ENCODE data around the gene SS18L1.

Gene SS18L1

DNA sequence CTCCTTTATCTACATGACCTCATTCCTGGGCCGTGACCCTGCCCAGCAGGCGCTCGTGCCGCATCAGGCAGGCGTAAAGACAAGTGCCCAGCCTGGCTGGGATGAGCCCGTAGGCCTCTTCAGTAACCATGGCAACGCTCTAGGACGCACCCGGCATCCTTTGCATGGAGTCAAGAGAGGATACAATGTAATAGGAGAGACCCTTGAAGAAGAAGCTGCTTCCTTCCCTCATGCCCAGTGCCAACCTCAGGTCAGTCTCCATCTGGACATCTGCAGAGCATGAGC lies 26.3 kb upstream of the SS18L1 start:
- DNase-seq (ENCODE audit: low read depth), result no peak
- TF ChIP-seq, protein P1, sequence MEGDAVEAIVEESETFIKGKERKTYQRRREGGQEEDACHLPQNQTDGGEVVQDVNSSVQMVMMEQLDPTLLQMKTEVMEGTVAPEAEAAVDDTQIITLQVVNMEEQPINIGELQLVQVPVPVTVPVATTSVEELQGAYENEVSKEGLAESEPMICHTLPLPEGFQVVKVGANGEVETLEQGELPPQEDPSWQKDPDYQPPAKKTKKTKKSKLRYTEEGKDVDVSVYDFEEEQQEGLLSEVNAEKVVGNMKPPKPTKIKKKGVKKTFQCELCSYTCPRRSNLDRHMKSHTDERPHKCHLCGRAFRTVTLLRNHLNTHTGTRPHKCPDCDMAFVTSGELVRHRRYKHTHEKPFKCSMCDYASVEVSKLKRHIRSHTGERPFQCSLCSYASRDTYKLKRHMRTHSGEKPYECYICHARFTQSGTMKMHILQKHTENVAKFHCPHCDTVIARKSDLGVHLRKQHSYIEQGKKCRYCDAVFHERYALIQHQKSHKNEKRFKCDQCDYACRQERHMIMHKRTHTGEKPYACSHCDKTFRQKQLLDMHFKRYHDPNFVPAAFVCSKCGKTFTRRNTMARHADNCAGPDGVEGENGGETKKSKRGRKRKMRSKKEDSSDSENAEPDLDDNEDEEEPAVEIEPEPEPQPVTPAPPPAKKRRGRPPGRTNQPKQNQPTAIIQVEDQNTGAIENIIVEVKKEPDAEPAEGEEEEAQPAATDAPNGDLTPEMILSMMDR (conservative IDR thresholded peaks at IDR 0.05; ENCODE audit: low read length), result no peak
- no peak overlapping the region for H3K4me3 ChIP-seq (ENCODE audit: low read length)

DNA sequence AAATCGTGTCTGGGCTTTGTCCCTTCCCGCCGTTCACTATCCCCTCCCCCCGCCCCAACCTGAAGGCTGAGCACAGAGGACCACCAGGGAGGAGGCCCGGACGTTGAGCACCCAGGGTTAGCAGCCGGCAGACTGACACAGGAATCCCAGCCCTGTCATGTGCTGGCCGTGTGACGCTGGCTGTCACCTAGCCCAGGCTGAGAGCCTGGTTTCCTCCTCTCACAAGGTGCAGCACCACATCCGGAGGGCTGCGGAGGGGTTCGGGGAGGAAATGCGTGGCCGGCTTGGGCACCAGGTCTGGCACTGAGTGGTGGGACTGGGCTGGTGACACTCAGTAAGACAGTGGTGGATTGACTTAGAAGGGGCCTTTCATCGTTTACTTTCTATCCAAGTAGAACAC lies 25.9 kb upstream of the SS18L1 start:
- DNase-seq (ENCODE audit: low read depth), result no peak

DNA sequence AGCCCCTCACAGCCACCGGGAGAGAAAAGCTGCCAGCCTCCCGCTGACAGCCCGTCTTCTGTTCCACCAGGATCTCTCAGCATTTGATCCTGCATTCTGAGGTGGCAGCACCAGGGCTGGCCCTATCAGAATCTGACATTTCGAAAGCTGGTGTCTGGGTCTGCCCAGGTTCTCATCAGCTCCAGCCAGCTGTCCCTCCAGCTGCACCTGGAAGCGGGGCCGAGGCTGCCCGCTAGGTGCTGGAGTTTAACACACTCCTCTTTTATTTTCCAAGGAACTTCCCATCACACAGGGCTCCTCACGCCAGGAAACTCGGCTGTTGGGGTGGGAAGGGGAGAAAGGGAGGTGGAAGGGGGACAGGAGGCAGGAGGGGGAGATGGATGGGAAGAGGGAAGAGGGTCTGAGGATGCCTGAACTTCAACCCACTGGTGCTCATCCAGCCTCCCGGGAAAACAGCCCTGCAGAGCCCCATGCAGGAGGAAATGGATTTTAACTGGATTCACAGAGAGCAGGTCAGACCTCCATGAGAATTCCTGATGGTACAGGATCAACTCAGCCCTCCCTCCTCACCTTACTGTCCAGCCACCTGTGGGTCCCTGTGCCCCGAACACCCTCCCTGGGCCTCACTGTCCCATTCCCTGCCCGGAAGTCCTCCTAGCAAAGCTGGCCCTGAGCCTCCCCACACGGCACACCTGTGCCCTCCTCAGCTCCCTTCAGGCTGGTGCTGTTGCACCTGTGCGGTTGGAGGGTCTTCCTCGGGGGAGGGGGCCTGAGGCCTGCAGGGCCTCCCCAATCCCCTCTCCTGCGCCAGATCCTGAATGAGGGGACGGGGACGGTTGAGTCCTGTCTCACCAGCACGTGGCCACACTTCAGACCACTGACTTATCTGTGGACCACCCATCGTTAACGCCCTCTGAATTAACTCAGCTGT lies 25.2 kb upstream of the SS18L1 start:
- H3K4me3 ChIP-seq (ENCODE audit: low read length), result no peak overlapping the region
- DNase-seq (ENCODE audit: low read depth), result no peak
- TF ChIP-seq, protein P1 (conservative IDR thresholded peaks at IDR 0.05; ENCODE audit: low read length), result no peak

More for the DNA sequence above, 25.9 kb upstream of the SS18L1 start:
- no peak overlapping the region for H3K4me3 ChIP-seq (ENCODE audit: low read length)
- TF ChIP-seq, protein P1 (conservative IDR thresholded peaks at IDR 0.05; ENCODE audit: low read length), result no peak

DNA sequence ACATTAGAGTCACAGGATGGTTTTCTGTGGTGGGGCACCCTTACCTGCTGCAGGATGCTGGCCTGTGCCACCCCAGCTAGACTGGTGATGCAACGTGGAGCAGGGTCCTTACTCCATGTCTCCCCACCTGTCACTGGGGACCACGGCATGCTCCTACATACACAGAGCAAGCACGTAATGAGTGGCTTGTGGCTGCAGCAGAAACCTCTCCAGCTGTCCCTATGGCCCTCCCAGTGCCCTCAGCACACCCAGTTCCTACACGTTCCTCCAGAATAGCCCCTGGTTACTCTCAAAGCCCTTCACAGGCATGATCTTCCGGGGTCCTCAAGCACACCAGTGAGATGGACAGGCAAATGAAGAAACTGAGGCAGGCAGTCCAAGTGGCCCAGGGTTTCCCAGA lies 24.5 kb upstream of the SS18L1 start:
- H3K4me3 ChIP-seq (ENCODE audit: low read length), result no peak overlapping the region
- TF ChIP-seq, protein P1 (conservative IDR thresholded peaks at IDR 0.05; ENCODE audit: low read length), result no peak
- no peak for DNase-seq (ENCODE audit: low read depth)

DNA sequence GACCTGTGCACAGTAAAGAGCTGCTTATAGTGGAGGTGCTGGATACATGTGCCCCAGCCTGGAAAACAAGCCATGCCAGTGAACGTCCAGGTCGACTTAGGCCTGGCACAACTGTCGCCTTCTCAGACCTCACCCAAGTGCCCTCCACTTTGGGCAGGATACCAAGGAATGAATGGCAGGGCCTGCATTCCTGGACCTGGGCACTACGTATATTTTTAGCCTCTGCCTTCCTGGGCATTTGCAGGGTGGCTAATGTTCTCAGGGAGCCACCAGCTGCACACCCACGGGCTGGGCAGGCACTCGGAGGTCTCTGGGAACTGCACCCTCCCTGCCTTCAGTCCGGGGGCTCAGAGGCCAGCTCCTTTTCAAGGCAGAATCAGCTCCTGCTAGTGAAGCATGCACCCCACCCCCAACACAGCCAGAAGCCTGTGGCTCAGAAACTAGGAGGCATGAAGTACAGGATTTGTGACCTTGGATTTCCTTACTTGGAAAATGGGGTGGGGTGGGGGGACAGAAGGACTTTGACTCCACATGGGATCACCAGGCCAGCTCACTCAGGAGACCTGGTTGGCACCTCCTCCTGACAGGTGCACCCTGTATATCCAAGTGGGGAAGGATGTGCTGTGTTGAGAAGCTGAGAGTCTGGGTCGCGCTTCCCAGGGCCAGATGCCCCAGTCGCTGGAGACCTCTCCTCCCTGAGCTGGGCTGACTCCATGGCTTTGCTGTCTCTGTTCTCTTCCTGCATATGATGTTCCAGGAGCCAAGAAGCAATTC lies 23.8 kb upstream of the SS18L1 start:
- DNase-seq (ENCODE audit: low read depth), result no peak
- no peak overlapping the region for H3K4me3 ChIP-seq (ENCODE audit: low read length)
- TF ChIP-seq, protein P1 (conservative IDR thresholded peaks at IDR 0.05; ENCODE audit: low read length), result no peak

DNA sequence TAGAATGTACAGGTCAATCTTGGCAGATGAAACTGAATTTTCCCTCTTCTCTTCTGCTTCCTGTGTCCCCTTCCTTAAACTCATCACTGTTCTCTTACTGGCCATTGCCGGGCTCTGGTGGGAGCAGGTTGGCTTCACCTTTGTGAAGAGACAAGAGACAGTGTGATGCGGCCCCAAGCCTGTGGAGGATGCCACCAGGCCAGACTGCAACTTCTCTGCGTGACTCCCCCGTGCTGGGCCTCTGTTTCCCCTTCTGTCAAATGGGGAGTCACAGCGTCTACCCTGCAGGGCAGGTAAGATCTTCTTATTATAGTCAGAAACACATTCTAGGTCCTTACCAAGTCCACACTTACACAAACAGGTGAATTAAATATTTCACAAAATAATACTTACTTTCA lies 23.2 kb upstream of the SS18L1 start:
- H3K4me3 ChIP-seq (ENCODE audit: low read length), result no peak overlapping the region
- TF ChIP-seq, protein P1 (conservative IDR thresholded peaks at IDR 0.05; ENCODE audit: low read length), result no peak
- DNase-seq (ENCODE audit: low read depth), result no peak
